ENCODE results near the gene NARS2. TPM values are rescaled to one million over a fixed set of nuclear protein-coding genes. Genes with fewer than 3 reads are reported as not detected.

The NARS2 gene
- total RNA-seq, 4 donors from 2014 or later: 10.6 to 20.3 (median 12.9) TPM

DNA sequence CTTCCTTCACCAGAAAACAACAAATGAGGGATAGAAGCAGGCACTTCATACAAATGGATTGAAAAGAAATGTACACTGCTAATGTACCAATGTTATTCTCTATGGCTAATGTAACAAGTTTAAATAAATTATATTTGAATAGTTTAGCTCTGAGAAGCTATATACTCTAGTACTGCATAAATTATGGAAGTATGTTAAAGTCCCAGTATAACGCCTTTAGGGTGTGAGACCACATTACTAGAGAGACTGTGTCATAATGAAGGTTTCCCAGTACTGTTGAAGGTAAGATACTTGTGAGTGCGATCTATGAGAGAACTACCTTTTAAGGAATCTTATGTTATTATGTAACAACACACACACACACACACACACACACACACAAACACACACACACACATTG, 117.2 kb downstream of the NARS2 start:
- no peak for DNase-seq (ENCODE audit: low spot score)
- no peak for ATAC-seq (ENCODE audit: low FRiP score)
- TF ChIP-seq, protein P1, sequence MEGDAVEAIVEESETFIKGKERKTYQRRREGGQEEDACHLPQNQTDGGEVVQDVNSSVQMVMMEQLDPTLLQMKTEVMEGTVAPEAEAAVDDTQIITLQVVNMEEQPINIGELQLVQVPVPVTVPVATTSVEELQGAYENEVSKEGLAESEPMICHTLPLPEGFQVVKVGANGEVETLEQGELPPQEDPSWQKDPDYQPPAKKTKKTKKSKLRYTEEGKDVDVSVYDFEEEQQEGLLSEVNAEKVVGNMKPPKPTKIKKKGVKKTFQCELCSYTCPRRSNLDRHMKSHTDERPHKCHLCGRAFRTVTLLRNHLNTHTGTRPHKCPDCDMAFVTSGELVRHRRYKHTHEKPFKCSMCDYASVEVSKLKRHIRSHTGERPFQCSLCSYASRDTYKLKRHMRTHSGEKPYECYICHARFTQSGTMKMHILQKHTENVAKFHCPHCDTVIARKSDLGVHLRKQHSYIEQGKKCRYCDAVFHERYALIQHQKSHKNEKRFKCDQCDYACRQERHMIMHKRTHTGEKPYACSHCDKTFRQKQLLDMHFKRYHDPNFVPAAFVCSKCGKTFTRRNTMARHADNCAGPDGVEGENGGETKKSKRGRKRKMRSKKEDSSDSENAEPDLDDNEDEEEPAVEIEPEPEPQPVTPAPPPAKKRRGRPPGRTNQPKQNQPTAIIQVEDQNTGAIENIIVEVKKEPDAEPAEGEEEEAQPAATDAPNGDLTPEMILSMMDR (IDR thresholded peaks at IDR 0.05): no peak

DNA sequence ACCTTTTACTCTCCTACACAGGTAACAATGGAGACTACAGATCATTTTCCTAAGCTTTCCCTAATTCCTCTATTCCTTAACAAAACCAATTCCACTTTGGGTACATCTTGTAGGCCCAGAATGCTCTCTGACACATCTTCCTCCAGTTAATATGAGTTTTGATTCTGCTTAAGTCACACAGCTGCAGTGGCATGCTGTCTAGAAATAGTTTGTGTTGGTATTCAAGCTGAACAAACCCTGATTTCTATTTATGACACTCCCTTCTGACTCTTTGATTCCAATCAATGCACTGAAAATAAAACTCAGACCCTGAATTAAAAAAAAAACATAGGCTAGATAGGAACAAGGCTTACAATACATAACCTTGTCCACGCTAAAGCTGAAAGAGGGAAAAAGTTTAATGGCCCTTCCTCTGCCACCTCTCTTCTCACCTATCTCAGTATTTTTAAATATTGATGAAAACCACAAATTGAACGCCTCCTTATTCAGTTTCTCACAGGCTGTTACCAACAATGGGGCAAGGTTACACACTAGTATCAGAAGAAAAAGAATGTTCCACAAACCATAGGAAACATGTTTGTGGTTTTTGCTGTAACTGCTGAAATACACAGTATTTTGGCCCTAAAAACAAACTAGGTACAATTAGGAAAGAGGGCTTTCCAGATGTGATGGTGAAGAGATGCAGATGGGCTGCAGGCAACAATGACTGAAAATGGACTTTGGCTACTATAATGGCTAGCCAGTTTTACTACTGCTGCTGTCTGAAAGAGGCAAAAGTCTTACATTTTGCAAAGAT, 121.3 kb downstream of the NARS2 start:
- ATAC-seq (ENCODE audit: low FRiP score) (no peak), DNase-seq (ENCODE audit: low spot score) (no peak)
- TF ChIP-seq, protein P1 (IDR thresholded peaks at IDR 0.05): no peak

DNA sequence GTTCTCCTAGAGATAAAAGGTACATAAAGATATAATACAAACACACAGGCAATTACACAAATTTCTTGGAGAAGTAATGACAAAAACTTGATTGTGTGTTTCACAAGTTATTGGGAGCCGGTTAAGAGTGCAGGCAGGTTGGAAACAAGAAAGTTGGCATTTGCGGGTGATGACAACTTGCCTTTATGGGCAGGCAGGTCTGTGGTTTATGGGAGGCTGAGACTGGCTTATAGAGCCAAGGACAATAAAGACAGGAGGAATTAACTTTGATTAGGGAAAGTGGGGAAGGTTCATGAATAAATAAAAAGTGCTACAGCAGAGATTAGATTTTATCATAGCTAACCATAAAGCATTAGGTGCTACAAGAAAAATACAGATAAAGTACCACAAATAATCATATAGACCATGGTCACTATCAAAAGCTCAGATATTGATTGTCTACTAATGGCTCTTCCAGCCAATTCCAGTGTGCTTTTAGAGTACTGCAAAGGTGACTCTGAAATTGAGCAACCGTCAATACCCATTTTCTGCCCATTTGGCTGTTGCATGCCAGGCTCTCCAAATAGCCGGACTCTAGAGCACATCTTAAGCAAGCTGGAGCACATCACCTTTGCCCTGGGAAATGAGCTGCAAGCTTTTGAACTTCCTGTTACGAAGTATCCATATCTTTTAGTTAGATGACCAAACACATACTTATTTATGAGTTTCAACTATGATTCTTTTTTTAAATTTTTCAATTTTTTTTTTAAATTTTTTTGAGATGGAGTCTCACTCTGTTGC, 123.1 kb downstream of the NARS2 start:
- TF ChIP-seq, protein P1 (IDR thresholded peaks at IDR 0.05): no peak
- DNase-seq (ENCODE audit: low spot score): no peak
- no peak for ATAC-seq (ENCODE audit: low FRiP score)

DNA sequence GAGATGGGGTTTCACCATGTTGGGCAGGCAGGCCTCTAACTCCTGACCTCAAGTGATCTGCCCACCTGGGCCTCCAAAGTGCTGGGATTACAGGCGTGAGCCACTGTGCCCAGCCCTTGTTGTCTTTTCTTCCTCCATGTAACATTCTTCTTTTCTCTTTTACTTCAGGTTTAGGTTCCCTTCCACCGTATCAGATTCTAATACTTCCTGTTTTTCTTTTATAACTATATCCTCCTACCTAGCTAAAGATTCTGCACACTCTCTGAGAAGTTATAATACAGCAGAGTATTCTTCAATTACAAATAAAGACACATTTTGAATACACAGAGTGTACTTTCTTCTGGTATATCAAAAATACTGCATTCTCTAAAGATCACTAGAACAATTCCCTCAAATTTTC, 123.8 kb downstream of the NARS2 start:
- TF ChIP-seq, protein P1 (IDR thresholded peaks at IDR 0.05): no peak
- no peak for ATAC-seq (ENCODE audit: low FRiP score)
- no peak for DNase-seq (ENCODE audit: low spot score)

DNA sequence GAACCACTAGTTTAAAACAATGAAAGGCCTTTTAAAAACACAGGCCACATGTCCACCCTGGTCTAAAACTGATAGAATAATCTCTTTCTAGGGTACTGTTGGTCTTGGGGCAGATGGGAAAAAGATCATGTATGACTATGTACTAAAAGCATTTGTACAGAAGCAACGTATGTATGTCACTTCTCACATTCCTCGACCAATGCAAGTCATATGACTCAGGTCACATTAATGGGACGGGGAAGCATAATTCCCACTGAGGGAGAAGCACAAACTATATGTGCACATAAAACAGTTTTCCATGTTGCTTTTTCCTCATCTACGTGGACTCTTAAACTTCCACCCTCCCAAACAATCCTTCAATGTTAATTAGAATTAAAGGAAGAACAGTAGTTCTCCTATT, 124.8 kb downstream of the NARS2 start:
- no peak for ATAC-seq (ENCODE audit: low FRiP score)
- no peak for DNase-seq (ENCODE audit: low spot score)
- TF ChIP-seq, protein P1 (IDR thresholded peaks at IDR 0.05): no peak

DNA sequence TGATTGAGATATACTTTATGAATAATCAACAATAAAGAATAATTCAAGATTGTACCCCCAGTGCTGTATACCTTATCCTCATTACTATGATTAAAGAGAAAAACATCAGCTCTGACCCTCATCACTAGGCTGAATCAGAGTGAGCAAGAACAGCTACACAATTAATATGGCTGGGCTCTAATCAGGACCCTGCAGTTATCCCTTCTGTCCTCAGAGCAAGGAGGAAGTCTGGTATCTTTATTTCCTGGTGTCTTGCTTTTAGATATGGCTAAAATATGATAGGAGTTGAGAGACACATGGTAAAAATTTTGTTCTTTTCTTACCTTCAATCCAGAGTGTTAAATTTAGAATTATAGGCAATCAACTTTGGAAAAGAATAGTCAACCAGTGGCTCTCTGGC, 128.5 kb downstream of the NARS2 start:
- TF ChIP-seq, protein P1 (IDR thresholded peaks at IDR 0.05): no peak
- ATAC-seq (ENCODE audit: low FRiP score) (no peak), DNase-seq (ENCODE audit: low spot score) (no peak)
